ENCODE data around the gene GABRG3.

Gene GABRG3

GRCh38 chr15:27065785-27066184 lies 94.8 kb downstream of the GABRG3 start:
- no peak for DNase-seq

DNA sequence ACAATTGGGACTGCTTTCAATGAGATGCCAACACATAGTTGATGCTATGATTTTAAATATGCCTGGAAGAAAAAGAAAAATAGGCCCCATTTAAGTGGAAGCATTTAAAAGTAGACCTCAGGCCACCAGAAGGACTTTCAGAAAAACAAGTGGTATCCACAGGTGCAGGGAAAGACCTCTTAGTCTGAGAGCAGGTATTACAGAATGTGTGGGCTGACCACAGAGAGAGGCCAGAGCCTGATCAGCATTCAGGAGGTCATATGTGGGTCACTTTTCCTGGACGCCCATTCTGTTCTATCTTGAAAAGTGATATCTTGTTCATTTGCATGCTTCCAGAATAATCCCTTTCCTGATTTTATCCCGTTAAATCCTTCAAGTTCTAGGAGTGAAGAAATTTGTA lies 95.5 kb downstream of the GABRG3 start:
- no peak for DNase-seq

- no peak for DNase-seq
Measured at GRCh38 chr15:27067175-27067574, 96.2 kb downstream of the GABRG3 start.

GRCh38 chr15:27070841-27071240 lies 99.9 kb downstream of the GABRG3 start:
- DNase-seq, result peak; percentile 66

DNA sequence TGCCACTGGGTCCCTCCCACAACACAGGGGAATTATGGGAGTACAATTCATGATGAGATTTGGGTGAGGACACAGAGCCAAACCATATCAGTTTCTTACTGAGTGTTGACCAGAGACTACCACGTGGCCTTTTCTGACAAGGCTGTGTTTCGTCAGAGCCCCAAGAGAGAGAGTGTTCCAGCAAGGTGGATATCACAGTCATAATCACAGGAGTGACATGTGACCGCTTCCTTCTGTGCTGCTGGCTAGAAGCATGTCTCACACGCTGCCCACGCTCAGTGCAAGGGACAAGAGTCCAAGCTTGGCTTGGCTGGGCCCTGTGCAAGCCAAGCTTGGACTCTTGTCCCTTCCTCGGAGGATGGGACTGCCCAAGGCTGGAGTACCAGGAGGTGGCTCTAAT lies 103.2 kb downstream of the GABRG3 start:
- DNase-seq, result no peak

- DNase-seq, result no peak
Measured at GRCh38 chr15:27077790-27078189, 106.8 kb downstream of the GABRG3 start.

- DNase-seq, result no peak
Measured at GRCh38 chr15:27081676-27082418, 110.9 kb downstream of the GABRG3 start.

DNA sequence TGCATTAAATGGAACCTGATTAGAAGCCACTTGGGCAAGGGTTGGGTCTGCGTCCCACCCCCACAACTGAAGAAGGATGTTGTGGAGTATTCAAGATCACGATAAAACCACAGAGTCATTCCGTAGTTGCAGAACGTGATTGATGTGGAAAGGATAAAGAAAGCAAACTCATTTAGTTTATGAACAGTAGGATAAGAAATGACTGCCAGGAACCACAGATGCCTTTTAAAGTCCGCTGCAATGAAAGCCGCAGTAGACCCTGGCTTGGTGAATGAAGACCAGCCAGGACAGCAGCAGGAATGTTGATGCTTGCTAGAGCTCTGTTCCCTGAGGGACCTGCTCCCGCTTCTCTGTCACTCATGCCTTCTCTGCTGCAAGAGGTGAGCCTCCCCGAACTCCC lies 111.5 kb downstream of the GABRG3 start:
- no peak for DNase-seq

GRCh38 chr15:27084844-27085243 lies 113.9 kb downstream of the GABRG3 start:
- peak; percentile 38 for DNase-seq

GRCh38 chr15:27086149-27086548 lies 115.2 kb downstream of the GABRG3 start:
- no peak for DNase-seq

- no peak for DNase-seq
Measured at GRCh38 chr15:27086805-27087204, 115.8 kb downstream of the GABRG3 start.

GRCh38 chr15:27087651-27088583 lies 116.9 kb downstream of the GABRG3 start:
- DNase-seq, result no peak

DNA sequence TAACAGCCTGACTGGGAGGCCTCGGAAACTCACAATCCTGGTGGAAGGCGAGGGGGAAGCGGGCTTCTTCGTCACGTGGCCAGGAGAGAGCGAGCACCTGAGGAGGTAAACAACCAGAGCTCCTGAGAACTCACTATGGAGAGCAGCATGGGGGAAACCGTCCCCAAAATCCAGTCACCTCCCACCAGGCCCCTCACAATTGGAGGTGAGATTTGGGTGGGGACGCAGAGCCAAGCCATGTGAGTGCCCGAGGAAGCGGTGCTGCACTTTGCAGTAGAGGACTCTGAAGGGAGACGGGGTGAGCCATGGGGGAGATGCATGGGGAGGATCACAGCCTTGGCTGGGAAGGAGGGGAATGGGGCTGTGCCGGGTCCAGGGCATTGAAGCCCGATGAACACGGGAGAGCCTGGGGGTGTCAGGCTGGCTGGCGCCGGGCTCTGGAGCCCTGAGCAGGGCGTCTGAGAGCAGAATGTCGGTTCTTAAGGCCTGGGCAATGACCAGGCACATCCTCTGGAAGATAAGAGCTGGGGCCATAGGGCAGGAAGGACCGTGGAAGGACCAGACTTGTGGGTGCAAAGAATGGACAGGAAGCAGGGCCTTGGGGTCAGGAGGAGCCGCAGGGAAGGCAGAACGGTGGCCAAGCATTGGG lies 117.7 kb downstream of the GABRG3 start:
- no peak for DNase-seq

GRCh38 chr15:27089233-27089586 lies 118.2 kb downstream of the GABRG3 start:
- no peak for DNase-seq

DNA sequence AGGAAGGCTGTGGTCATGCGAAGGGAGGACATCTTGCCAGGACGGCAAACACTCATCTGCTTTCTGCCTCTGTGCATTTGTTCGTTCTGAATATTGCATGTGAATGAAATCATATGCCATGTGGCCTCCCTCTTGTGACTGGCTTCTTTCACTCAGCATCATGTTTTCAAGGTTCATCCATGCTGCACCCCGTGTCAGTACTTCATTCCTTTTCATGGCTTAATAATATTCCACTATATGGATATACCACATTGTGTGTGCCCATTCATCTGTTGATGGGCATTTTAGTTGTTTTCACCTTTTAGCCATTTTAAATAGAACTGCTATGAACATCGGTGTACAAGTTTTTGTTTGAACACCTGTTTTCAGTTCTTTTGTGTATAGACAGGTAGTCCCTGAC lies 118.7 kb downstream of the GABRG3 start:
- no peak for DNase-seq

DNA sequence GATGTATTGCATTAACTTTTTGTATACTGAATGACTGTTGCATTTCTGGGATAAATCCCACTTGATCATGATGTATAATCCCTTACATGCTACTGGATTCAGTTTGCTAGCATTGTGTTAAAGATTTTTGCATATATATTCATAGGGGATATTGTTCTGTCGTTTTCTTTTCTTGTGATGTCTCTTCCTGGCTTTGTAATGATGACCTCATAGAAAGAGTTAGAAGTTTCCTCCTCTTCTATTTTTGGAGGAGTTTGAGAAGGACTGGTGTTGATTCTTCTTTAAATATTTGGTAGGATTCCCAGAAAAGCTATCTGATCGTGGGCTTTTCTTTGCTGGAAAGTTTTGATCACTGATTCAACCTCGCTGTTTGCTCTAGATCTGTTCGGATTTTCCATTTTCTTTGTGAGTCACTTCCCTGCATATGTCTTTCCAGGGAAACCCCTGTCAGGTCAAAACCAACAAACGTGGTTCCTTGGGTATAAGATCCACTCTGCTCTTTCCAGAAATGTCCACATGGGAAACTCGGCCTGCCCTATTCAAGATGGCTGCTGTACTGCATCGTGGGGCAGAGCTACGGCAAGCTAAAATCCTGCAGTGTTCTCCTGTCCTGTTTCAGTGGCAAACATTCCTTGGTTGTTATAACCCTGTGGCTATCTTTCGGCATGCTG lies 120.4 kb downstream of the GABRG3 start:
- no peak for DNase-seq

DNA sequence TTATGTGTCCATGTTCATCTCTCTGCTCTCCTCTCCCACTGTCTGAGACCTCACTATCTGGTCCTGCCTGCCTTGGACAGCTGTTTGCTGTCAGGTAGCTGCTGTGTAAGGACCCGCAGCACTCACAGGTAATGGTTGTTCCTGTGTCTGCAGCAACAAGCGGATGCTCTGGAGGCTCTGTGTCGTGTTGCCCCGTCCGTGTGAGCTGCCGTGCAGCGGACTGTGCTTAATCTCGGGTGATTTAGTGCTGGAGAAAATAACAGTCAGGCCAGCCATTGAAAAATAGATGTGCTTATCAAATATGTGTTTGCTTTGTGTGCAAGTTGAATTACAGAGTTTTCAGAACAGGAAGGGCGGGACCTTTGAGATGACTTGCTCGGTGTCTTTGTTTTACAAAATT lies 121.4 kb downstream of the GABRG3 start:
- no peak for DNase-seq

- no peak for DNase-seq
Measured at GRCh38 chr15:27094235-27094634, 123.3 kb downstream of the GABRG3 start.

DNA sequence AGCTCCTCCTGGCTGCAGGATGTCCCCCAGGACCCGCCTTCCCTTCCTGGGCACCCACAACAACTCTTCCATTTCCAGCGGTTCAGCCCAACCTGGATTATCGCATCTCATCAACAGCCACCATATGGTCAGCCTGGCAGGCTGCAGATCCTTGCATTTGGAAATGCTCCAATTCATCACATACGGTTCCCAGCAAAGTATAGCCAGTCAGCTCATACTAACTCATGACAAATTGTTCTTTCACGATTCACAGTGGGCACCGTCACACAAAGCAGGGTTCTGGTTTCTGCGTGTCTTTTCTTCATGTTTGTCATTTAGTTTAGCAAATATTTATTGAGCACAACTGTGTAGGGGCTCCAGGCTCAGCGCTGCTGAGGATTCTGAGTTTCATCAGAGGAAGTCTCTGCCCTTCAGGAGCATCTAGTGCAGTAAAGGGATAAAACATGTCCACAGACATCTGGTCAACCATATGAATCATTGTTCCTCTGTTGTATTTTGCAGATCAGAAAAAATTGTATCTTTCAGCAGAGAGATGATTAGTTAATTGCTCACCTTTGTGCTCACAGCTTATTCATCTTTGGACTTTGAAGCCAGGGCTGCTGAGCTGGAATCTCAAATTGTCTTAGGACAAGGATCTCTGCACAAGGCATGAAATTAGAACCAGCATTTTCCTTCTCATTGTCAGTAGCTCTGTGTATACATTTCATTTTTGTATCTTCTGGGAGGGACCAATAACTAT lies 125.1 kb downstream of the GABRG3 start:
- no peak for DNase-seq

DNA sequence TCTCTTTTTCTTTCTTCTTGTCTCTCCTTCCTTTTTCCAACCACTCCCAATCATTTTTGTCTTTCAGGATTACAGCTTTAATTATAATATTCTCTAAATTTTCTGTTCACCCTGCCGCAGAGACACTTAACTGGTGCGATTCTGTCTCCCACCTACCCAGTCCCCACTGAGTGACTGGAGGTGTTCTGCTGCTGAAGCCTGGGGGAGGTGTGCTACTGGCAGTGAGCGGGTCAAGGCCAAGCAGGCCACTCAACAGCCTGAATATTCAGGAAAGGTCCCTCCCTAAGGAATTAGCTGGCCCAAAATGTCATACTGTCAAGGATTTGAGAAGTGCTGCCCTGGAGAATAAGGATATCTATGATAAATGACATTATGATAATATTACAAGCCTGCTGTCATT lies 126.5 kb downstream of the GABRG3 start:
- DNase-seq, result no peak

DNA sequence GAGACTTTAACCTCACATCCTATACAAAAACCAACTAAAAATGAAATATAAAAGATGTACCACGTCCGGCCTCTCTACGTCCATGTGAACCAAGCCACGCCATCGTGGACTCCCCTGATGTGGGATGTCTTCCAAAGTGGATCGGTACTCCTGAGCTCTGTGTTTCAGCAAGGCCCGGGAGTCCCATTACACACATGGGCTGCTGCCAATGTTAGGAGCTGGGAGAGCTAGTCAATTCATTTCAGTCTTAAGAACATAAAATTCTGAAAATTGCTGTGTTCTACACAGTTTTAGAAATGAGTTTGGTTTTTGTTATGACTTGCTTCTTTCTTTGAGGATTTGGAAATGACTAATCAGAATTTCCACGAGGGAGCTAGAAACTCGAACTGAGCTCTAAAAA lies 131.0 kb downstream of the GABRG3 start:
- no peak for DNase-seq

GRCh38 chr15:27111323-27111722 lies 140.3 kb downstream of the GABRG3 start:
- DNase-seq, result no peak
